Tibial nerve (tissue), 4 donors: ENCODE measurements around the gene ARMC9. TPM values are rescaled to one million over a fixed set of nuclear protein-coding genes. Genes with fewer than 3 reads are reported as not detected.

Source experiments
- DNase-seq, 2 donors: peaks; one replicate each; pipeline ENCODE4 v3.0.0-alpha.2; 2019; ENCODE audit warnings: low spot score in 2 of 2
- H3K27ac ChIP-seq, 4 donors: fragments of 200-600 bp; sonication (generic) in 3 of 4; one replicate each; pipeline ENCODE4 v1.5.1; 2017 to 2019; ENCODE audit warnings: mild to moderate bottlenecking in 1 of 4
- H3K27me3 ChIP-seq, 2 donors: fragments of 200-600 bp; sonication (generic) in 1 of 2; one replicate each; pipeline versions ENCODE4 v1.5.1 to v1.6.0; 2017 to 2019
- H3K36me3 ChIP-seq, 3 donors: fragments of 200-600 bp; sonication (generic); one replicate each; pipeline ENCODE4 v1.5.1; 2018 to 2019
- H3K4me1 ChIP-seq, 4 donors: fragments of 200-600 bp; sonication (generic) in 3 of 4; one replicate each; pipeline ENCODE4 v1.5.1; 2017 to 2019
- H3K4me3 ChIP-seq, 4 donors: fragments of 200-600 bp; sonication (generic) in 3 of 4; one replicate each; pipeline ENCODE4 v1.5.1; 2017 to 2019; ENCODE audit warnings: mild to moderate bottlenecking in 1 of 4, moderate library complexity in 1 of 4
- H3K9me3 ChIP-seq, 4 donors: fragments of 200-600 bp; sonication (generic) in 3 of 4; one replicate each; pipeline ENCODE4 v1.5.1; 2017 to 2019
- EP300 ChIP-seq, 2 donors: sonication (generic); formaldehyde crosslinking; IDR thresholded peaks; one replicate each; pipeline ENCODE4 v1.6.1; 2017; ENCODE audit warnings: antibody characterized with exemption in 2 of 2, mild to moderate bottlenecking in 1 of 2
- POLR2A ChIP-seq, 2 donors: fragments of 450-650 bp; IDR thresholded peaks; one replicate each; pipeline ENCODE4 v1.6.1; 2017; ENCODE audit warnings: antibody characterized with exemption in 2 of 2, mild to moderate bottlenecking in 2 of 2, moderate library complexity in 2 of 2
- WGBS, 2 donors: methylation state at CpG; one replicate each; pipeline ENCODE4 v1.1.5; 2018; 5-methylcytosine and 5-hydroxymethylcytosine counted together
- total RNA-seq, 4 donors: library from RNA; depleted of rRNA; stranded (reverse); fragments of >200 nt; gene quantifications; one replicate each; pipeline ENCODE4 v1.1.0, GENCODE V29; 2016
- TF ChIP-seq, protein P1 (sequence below), 5 experiments: fragments of 200-600 bp in 3 of 5; fragments of 450-650 bp in 2 of 5; sonication (generic) in 3 of 5; IDR thresholded peaks; one replicate each; pipeline ENCODE4 v1.5.1; 2016 to 2019; ENCODE audit warnings: antibody characterized with exemption in 5 of 5, mild to moderate bottlenecking in 3 of 5, moderate library complexity in 2 of 5

ARMC9 gene
- total RNA-seq, 4 donors from 2014 or later: 8.7 to 30.0 (median 18.6) TPM

DNA sequence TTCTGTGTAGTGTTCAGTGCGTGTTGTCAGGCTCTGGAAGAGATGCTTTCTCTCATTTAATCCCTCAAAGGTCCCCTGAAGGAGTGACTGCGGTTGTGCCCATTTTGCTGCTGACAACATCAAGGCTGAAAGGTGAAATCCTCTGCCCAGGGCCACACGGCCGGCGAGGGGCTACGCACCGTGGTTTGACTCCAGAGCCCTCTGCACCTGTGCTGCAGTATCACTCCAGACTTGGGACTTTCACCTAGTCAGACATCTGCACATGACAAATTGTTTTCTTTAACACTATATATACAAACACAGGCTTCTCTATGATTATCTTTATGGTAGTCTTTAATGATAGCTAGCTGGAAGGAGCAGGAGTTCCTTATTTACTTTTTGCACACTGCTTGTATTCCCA lies 90.2 kb downstream of the ARMC9 start:
- no peaks in the 10 kb centered on the region for H3K9me3 ChIP-seq
- 89 to 95% methylated on average over 7 of the region's 7 CpGs for WGBS, 2 donors
- TF ChIP-seq EP300 (IDR thresholded peaks at IDR 0.05) (no peak), POLR2A (IDR thresholded peaks at IDR 0.05) (no peak)
- TF ChIP-seq, protein P1, sequence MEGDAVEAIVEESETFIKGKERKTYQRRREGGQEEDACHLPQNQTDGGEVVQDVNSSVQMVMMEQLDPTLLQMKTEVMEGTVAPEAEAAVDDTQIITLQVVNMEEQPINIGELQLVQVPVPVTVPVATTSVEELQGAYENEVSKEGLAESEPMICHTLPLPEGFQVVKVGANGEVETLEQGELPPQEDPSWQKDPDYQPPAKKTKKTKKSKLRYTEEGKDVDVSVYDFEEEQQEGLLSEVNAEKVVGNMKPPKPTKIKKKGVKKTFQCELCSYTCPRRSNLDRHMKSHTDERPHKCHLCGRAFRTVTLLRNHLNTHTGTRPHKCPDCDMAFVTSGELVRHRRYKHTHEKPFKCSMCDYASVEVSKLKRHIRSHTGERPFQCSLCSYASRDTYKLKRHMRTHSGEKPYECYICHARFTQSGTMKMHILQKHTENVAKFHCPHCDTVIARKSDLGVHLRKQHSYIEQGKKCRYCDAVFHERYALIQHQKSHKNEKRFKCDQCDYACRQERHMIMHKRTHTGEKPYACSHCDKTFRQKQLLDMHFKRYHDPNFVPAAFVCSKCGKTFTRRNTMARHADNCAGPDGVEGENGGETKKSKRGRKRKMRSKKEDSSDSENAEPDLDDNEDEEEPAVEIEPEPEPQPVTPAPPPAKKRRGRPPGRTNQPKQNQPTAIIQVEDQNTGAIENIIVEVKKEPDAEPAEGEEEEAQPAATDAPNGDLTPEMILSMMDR (IDR thresholded peaks at IDR 0.05): no peak

GRCh38 chr2:231290321-231291015 lies 92.0 kb downstream of the ARMC9 start:
- Histone ChIP-seq H3K27ac (peak overlapping the region in 1 of 4 donors; percentile 29), H3K4me1 (peaks cover 0 to 6% (median 0%) of the 10 kb centered on the region in 4 donors), H3K9me3 (no peaks in the 10 kb centered on the region), H3K36me3 (peaks cover 0 to 60% (median 0%) of the 10 kb centered on the region in 3 donors), H3K4me3 (no peak overlapping the region), H3K27me3 (no peaks in the 10 kb centered on the region)
- no peak for TF ChIP-seq EP300 (IDR thresholded peaks at IDR 0.05)
- no peak for TF ChIP-seq POLR2A (IDR thresholded peaks at IDR 0.05)
- TF ChIP-seq, protein P1 (IDR thresholded peaks at IDR 0.05): no peak
- WGBS, 2 donors: 17 to 22% methylated on average over 2 of the region's 2 CpGs
- no peak for DNase-seq

More for the DNA sequence above, 90.2 kb downstream of the ARMC9 start:
- Histone ChIP-seq H3K27me3 (no peaks in the 10 kb centered on the region), H3K4me1 (peaks cover 0 to 6% (median 0%) of the 10 kb centered on the region in 4 donors), H3K36me3 (peaks cover 0 to 49% (median 0%) of the 10 kb centered on the region in 3 donors), H3K4me3 (no peak overlapping the region), H3K27ac (no peak overlapping the region)
- DNase-seq: no peak

- Histone ChIP-seq H3K9me3 (no peaks in the 10 kb centered on the region), H3K36me3 (peaks cover 0 to 46% (median 0%) of the 10 kb centered on the region in 3 donors), H3K27me3 (no peaks in the 10 kb centered on the region), H3K27ac (peak overlapping the region in 1 of 4 donors; percentile 34), H3K4me3 (no peak overlapping the region), H3K4me1 (peaks cover 0 to 13% (median 0%) of the 10 kb centered on the region in 4 donors)
- 83 to 90% methylated on average over 7 to 8 of the region's 8 CpGs for WGBS, 2 donors
- TF ChIP-seq EP300 (IDR thresholded peaks at IDR 0.05) (no peak), POLR2A (IDR thresholded peaks at IDR 0.05) (no peak)
- TF ChIP-seq, protein P1 (IDR thresholded peaks at IDR 0.05): no peak
- no peak for DNase-seq
Measured at GRCh38 chr2:231292472-231293134, 94.2 kb downstream of the ARMC9 start.

- Histone ChIP-seq H3K36me3 (peaks cover 0 to 43% (median 0%) of the 10 kb centered on the region in 3 donors), H3K27ac (no peak overlapping the region), H3K4me3 (no peak overlapping the region), H3K4me1 (peaks cover 0 to 13% (median 0%) of the 10 kb centered on the region in 4 donors), H3K27me3 (no peaks in the 10 kb centered on the region), H3K9me3 (no peaks in the 10 kb centered on the region)
- TF ChIP-seq EP300 (IDR thresholded peaks at IDR 0.05) (no peak), POLR2A (IDR thresholded peaks at IDR 0.05) (no peak)
- TF ChIP-seq, protein P1 (IDR thresholded peaks at IDR 0.05): no peak
- no peak for DNase-seq
- WGBS, 2 donors: 87% methylated on average over 4 of the region's 4 CpGs
Measured at GRCh38 chr2:231293163-231293562, 94.7 kb downstream of the ARMC9 start.

DNA sequence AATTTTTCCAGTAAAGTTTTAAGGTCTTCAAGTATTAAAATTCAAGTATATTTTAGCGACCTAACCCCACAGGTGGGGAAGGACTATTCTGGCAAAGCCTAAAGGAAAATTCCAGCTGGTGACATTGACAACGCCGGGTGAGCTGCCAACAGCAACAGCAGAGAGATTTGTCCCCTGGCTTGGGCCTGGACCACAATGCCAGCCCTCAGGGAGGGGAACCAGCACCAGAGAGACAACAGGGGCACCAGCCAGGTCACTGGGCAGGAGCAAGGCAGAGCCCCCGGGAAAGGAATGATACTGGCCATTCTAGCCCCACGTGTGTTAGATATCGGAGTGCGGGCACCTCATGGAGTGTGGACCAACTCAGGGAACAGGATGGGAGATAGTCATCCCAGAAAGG lies 95.7 kb downstream of the ARMC9 start:
- peaks cover 0 to 39% (median 0%) of the 10 kb centered on the region in 3 donors for H3K36me3 ChIP-seq

More for the DNA sequence above, 95.7 kb downstream of the ARMC9 start:
- no peak for DNase-seq
- Histone ChIP-seq H3K4me1 (peaks cover 0 to 13% (median 0%) of the 10 kb centered on the region in 4 donors), H3K9me3 (no peaks in the 10 kb centered on the region), H3K27ac (no peak overlapping the region), H3K4me3 (no peak overlapping the region), H3K27me3 (no peaks in the 10 kb centered on the region)
- 89 to 95% methylated on average over 7 of the region's 7 CpGs for WGBS, 2 donors
- TF ChIP-seq POLR2A (IDR thresholded peaks at IDR 0.05) (no peak), EP300 (IDR thresholded peaks at IDR 0.05) (no peak)
- TF ChIP-seq, protein P1 (IDR thresholded peaks at IDR 0.05): no peak
